Measurements from ENCODE around the gene ACKR4. TPM values are rescaled to one million over a fixed set of nuclear protein-coding genes. Genes with fewer than 3 reads are reported as not detected.

ACKR4 gene
- total and polyA plus RNA-seq, 2 experiments from 2014 or later: 0.26 TPM; not detected in 1

DNA sequence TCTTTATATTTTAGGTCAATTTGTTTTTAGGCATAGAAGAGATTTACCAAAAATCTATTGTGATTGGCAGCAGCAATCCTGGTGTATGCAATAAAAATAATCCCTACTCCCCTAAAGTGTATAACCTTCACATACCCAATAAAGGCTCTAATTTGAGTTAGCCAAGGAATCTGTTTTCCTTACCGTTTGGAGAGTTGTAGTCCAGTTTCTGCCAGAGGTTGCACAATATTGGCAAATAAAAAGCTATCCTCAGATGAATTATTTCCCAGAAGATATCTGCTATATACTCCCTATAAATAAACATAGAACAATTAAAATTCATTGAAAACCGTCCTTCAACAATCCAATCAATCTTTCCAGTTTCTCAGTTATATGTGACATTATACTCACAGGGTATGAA, 31.1 kb downstream of the ACKR4 start:
- H3K4me2 ChIP-seq: no peak overlapping the region
- H2AFZ ChIP-seq: no peak overlapping the region
- Mint-ChIP-seq H3K9me3 (no peaks in the 10 kb centered on the region), H3K27me3 (ENCODE audit: insufficient read depth, low read depth, poor library complexity) (no peaks in the 10 kb centered on the region), H3K27ac (no peak overlapping the region; the same call in 1 of the 2 replicates), H3K36me3 (ENCODE audit: low read depth) (peaks cover 2% of the 10 kb centered on the region; the same call in 2 of the 3 replicates), H3K4me1 (peaks cover 14% of the 10 kb centered on the region; the same call in 2 of the 3 replicates), H3K4me3 (no peak overlapping the region)
- peaks cover 14% of the 10 kb centered on the region for H3K4me1 ChIP-seq (ENCODE audit: insufficient read depth)
- H3K4me3 ChIP-seq: no peak overlapping the region
- H3K9me2 ChIP-seq (ENCODE audit: insufficient read depth): no peaks in the 10 kb centered on the region
- DNase-seq (ENCODE audit: low spot score): no peak
- no peaks in the 10 kb centered on the region for H3K27me3 ChIP-seq (ENCODE audit: insufficient read depth)
- TF ChIP-seq NANOG (IDR thresholded peaks at IDR 0.05; ENCODE audit: borderline replicate concordance): no peak
- TF ChIP-seq, protein P1, sequence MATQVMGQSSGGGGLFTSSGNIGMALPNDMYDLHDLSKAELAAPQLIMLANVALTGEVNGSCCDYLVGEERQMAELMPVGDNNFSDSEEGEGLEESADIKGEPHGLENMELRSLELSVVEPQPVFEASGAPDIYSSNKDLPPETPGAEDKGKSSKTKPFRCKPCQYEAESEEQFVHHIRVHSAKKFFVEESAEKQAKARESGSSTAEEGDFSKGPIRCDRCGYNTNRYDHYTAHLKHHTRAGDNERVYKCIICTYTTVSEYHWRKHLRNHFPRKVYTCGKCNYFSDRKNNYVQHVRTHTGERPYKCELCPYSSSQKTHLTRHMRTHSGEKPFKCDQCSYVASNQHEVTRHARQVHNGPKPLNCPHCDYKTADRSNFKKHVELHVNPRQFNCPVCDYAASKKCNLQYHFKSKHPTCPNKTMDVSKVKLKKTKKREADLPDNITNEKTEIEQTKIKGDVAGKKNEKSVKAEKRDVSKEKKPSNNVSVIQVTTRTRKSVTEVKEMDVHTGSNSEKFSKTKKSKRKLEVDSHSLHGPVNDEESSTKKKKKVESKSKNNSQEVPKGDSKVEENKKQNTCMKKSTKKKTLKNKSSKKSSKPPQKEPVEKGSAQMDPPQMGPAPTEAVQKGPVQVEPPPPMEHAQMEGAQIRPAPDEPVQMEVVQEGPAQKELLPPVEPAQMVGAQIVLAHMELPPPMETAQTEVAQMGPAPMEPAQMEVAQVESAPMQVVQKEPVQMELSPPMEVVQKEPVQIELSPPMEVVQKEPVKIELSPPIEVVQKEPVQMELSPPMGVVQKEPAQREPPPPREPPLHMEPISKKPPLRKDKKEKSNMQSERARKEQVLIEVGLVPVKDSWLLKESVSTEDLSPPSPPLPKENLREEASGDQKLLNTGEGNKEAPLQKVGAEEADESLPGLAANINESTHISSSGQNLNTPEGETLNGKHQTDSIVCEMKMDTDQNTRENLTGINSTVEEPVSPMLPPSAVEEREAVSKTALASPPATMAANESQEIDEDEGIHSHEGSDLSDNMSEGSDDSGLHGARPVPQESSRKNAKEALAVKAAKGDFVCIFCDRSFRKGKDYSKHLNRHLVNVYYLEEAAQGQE (IDR thresholded peaks at IDR 0.05; ENCODE audit: unreplicated experiment): no peak
- no peak for TF ChIP-seq STAT1 (IDR thresholded peaks at IDR 0.05; ENCODE audit: unreplicated experiment)
- no peak for TF ChIP-seq ZNF331 (CRISPR knock-in tag; IDR thresholded peaks at IDR 0.05; ENCODE audit: low read depth)
- TF ChIP-seq, protein P2, sequence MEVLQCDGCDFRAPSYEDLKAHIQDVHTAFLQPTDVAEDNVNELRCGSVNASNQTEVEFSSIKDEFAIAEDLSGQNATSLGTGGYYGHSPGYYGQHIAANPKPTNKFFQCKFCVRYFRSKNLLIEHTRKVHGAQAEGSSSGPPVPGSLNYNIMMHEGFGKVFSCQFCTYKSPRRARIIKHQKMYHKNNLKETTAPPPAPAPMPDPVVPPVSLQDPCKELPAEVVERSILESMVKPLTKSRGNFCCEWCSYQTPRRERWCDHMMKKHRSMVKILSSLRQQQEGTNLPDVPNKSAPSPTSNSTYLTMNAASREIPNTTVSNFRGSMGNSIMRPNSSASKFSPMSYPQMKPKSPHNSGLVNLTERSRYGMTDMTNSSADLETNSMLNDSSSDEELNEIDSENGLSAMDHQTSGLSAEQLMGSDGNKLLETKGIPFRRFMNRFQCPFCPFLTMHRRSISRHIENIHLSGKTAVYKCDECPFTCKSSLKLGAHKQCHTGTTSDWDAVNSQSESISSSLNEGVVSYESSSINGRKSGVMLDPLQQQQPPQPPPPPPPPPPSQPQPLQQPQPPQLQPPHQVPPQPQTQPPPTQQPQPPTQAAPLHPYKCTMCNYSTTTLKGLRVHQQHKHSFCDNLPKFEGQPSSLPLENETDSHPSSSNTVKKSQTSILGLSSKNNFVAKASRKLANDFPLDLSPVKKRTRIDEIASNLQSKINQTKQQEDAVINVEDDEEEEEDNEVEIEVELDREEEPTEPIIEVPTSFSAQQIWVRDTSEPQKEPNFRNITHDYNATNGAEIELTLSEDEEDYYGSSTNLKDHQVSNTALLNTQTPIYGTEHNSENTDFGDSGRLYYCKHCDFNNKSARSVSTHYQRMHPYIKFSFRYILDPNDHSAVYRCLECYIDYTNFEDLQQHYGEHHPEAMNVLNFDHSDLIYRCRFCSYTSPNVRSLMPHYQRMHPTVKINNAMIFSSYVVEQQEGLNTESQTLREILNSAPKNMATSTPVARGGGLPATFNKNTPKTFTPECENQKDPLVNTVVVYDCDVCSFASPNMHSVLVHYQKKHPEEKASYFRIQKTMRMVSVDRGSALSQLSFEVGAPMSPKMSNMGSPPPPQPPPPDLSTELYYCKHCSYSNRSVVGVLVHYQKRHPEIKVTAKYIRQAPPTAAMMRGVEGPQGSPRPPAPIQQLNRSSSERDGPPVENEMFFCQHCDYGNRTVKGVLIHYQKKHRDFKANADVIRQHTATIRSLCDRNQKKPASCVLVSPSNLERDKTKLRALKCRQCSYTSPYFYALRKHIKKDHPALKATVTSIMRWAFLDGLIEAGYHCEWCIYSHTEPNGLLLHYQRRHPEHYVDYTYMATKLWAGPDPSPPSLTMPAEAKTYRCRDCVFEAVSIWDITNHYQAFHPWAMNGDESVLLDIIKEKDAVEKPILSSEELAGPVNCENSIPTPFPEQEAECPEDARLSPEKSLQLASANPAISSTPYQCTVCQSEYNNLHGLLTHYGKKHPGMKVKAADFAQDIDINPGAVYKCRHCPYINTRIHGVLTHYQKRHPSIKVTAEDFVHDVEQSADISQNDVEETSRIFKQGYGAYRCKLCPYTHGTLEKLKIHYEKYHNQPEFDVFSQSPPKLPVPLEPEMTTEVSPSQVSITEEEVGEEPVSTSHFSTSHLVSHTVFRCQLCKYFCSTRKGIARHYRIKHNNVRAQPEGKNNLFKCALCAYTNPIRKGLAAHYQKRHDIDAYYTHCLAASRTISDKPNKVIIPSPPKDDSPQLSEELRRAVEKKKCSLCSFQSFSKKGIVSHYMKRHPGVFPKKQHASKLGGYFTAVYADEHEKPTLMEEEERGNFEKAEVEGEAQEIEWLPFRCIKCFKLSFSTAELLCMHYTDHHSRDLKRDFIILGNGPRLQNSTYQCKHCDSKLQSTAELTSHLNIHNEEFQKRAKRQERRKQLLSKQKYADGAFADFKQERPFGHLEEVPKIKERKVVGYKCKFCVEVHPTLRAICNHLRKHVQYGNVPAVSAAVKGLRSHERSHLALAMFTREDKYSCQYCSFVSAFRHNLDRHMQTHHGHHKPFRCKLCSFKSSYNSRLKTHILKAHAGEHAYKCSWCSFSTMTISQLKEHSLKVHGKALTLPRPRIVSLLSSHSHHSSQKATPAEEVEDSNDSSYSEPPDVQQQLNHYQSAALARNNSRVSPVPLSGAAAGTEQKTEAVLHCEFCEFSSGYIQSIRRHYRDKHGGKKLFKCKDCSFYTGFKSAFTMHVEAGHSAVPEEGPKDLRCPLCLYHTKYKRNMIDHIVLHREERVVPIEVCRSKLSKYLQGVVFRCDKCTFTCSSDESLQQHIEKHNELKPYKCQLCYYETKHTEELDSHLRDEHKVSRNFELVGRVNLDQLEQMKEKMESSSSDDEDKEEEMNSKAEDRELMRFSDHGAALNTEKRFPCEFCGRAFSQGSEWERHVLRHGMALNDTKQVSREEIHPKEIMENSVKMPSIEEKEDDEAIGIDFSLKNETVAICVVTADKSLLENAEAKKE (CRISPR knock-in tag; IDR thresholded peaks at IDR 0.05): no peak
- TF ChIP-seq ZNF114 (CRISPR knock-in tag; IDR thresholded peaks at IDR 0.05): no peak
- no peak for TF ChIP-seq EZH2phosphoT487 (IDR thresholded peaks at IDR 0.05; ENCODE audit: unreplicated experiment)
- TF ChIP-seq, protein P3, sequence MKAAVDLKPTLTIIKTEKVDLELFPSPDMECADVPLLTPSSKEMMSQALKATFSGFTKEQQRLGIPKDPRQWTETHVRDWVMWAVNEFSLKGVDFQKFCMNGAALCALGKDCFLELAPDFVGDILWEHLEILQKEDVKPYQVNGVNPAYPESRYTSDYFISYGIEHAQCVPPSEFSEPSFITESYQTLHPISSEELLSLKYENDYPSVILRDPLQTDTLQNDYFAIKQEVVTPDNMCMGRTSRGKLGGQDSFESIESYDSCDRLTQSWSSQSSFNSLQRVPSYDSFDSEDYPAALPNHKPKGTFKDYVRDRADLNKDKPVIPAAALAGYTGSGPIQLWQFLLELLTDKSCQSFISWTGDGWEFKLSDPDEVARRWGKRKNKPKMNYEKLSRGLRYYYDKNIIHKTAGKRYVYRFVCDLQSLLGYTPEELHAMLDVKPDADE (IDR thresholded peaks at IDR 0.05): no peak
- no peak for TF ChIP-seq JUNB (IDR thresholded peaks at IDR 0.05; ENCODE audit: unreplicated experiment)
- TF ChIP-seq POLR2AphosphoS5 (IDR thresholded peaks at IDR 0.05; ENCODE audit: low read depth): no peak
- TF ChIP-seq CREB1 (CRISPR knock-in tag; IDR thresholded peaks at IDR 0.05; ENCODE audit: low read depth): no peak
- TF ChIP-seq EZH2 (IDR thresholded peaks at IDR 0.05; ENCODE audit: low read depth, unreplicated experiment): no peak
- no peak for TF ChIP-seq CTCF (conservative IDR thresholded peaks at IDR 0.05; ENCODE audit: low read depth in 2 of 2)
- H3K79me2 ChIP-seq (replicated peaks; ENCODE audit: insufficient read depth): no peaks in the 10 kb centered on the region
- H3K36me3 ChIP-seq (ENCODE audit: insufficient read depth): no peaks in the 10 kb centered on the region
- H4K20me1 ChIP-seq (replicated peaks; ENCODE audit: insufficient read depth): no peaks in the 10 kb centered on the region
- H3F3A ChIP-seq (replicated peaks; ENCODE audit: low read depth): no peaks in the 10 kb centered on the region
- H3K27ac ChIP-seq (ENCODE audit: low read depth): no peak overlapping the region
- no peak for ATAC-seq
